Glomerular visceral epithelial cell (primary cell): ENCODE data around the gene DIP2B.

Experiments
- DNase-seq: peaks from one replicate; pipeline ENCODE4 v3.0.0-alpha.2; 2016; ENCODE audit errors: extremely low spot score

Gene DIP2B

GRCh38 chr12:50635857-50636256 lies 131.1 kb downstream of the DIP2B start:
- no peak for DNase-seq

- DNase-seq = no peak
Measured at GRCh38 chr12:50636505-50636904, 131.7 kb downstream of the DIP2B start.

GRCh38 chr12:50637870-50638481 lies 133.2 kb downstream of the DIP2B start:
- peak; percentile 34 for DNase-seq

- DNase-seq = peak; percentile 36
Measured at GRCh38 chr12:50638482-50638880, 133.7 kb downstream of the DIP2B start.

- DNase-seq = no peak
Measured at GRCh38 chr12:50639721-50640120, 134.9 kb downstream of the DIP2B start.

GRCh38 chr12:50640321-50640939 lies 135.6 kb downstream of the DIP2B start:
- no peak for DNase-seq

GRCh38 chr12:50641566-50641965 lies 136.8 kb downstream of the DIP2B start:
- DNase-seq = no peak

GRCh38 chr12:50642035-50642451 lies 137.3 kb downstream of the DIP2B start:
- no peak for DNase-seq

- no peak for DNase-seq
Measured at GRCh38 chr12:50642761-50643160, 138.0 kb downstream of the DIP2B start.

- DNase-seq = peak; percentile 53
Measured at GRCh38 chr12:50647031-50647430, 142.2 kb downstream of the DIP2B start.

- no peak for DNase-seq
Measured at GRCh38 chr12:50647479-50647878, 142.7 kb downstream of the DIP2B start.

GRCh38 chr12:50650285-50650684 lies 145.5 kb downstream of the DIP2B start:
- no peak for DNase-seq

GRCh38 chr12:50655374-50655921 lies 150.7 kb downstream of the DIP2B start:
- DNase-seq = no peak

- DNase-seq = no peak
Measured at GRCh38 chr12:50659260-50659659, 154.5 kb downstream of the DIP2B start.

- DNase-seq = no peak
Measured at GRCh38 chr12:50659690-50660424, 155.1 kb downstream of the DIP2B start.

- DNase-seq = no peak
Measured at GRCh38 chr12:50660425-50660822, 155.6 kb downstream of the DIP2B start.

GRCh38 chr12:50661300-50662115 lies 156.7 kb downstream of the DIP2B start:
- no peak for DNase-seq

GRCh38 chr12:50662116-50662510 lies 157.3 kb downstream of the DIP2B start:
- DNase-seq = no peak

- DNase-seq = no peak
Measured at GRCh38 chr12:50665170-50665569, 160.4 kb downstream of the DIP2B start.

GRCh38 chr12:50665609-50666008 lies 160.8 kb downstream of the DIP2B start:
- no peak for DNase-seq

- DNase-seq = no peak
Measured at GRCh38 chr12:50666023-50666422, 161.2 kb downstream of the DIP2B start.

- no peak for DNase-seq
Measured at GRCh38 chr12:50672158-50672557, 167.4 kb downstream of the DIP2B start.
